DMS53 treated with DMSO at 0.1 percent for 48 hours (cell line): ENCODE results near the gene JAZF1.

ENCODE experiments used
- DNase-seq: peaks from one replicate; lab custom pipeline; 2025; ENCODE audit not compliant: unreplicated experiment; lab: John Stamatoyannopoulos, UW

JAZF1 gene

DNA sequence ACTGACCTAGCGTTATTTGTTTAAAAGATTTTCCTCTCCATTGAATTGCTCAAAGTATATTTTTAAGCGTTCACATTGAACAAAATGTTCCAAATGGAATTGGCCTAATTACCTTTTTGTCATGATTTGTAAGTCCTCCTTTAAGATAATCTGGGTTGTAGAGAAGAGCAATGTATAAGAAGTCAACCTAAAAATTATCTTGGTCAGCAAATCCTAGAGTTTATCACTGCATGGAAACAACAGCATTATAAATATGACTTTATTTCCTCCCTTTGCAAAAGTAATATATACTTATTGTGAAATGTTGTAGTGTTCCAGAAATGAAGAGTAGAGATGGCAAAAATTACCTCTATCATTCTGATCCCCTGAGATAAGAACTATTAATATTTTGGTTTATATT, 381.4 kb downstream of the JAZF1 start:
- no peak for DNase-seq

DNA sequence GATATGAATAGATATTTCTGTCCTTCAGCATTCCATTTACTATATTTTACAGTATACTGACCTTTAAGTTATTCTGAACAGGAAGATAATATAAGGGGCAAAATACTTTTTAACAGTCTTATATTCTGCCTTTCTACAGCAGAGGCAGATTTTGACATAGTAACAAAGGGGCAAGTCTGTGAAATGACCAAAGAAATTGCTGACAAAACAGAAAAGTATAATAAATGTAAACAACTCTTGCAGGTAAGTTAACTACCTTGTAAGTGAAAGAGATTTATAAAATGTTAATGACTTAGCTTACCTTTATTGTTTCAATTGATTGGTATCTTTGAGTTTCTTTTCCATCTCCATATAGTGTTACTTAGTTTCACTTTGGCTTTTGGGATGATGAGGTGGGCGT, 384.6 kb downstream of the JAZF1 start:
- no peak for DNase-seq

DNA sequence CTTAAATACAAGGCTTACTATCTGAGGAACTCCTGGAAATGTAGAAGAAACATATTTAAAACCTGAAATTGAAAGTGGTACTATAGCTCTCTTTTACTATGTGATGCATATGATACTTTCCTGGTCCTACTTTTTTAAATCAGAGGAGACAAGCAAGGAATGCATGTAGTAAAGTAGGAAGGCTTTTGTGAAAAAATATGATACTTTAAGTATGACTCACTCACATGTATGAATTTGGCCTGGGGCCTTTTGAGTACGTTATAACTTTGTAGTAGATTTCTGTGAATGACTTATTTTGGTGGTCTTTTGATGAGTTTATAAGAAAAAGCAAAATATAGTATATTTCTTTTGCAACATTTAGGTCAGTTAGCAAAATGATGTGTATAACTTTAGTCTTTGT, 386.8 kb downstream of the JAZF1 start:
- DNase-seq: no peak

DNA sequence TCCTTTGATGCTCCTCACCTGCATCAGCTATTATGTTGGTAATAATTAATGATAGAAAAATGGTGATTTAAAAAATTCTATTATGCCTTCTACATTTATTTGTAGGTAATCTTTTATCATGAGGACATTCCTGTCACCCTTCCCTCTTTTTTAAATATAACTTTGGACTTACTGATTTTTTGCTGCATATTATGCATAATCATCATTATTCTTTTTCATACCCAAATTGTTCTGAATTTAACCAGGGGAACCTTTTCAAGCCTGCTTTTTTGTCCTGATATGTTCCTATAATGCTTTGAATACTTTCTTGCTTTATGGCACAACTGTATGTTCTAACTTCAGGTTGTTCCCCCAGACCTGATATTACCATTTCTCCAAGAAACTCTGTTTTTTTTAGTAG, 392.2 kb downstream of the JAZF1 start:
- DNase-seq: no peak

DNA sequence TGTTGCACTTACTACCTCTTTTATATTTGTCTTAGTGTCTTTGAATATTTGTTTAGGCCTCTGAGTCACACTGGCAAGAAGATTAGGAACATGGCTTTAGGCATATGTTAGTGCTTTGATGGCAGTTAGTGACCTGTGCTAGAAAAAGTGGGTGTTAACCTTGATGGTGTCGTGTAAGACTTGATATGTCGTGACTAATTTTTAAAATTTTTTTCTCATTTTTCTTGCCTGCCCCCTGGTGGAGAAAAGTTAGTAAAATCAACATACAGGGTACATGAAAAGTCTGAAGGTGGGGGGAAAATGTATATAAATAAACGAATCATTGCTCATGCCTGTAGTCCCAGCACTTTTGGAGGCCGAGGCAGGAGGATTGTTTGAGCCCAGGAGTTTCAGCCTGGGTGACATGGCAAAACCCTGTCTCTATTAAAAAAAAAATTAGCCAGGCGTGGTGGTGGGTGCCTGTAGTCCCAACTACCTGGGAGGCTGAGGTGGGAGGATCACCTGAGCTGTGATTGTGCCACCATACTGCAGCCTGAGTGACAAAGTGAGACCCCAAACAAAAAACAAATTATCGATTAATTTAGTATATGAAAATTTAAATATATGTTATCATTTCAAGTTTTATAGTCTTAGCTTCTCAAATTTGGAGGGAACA, 396.1 kb downstream of the JAZF1 start:
- DNase-seq: peak; percentile 75

DNA sequence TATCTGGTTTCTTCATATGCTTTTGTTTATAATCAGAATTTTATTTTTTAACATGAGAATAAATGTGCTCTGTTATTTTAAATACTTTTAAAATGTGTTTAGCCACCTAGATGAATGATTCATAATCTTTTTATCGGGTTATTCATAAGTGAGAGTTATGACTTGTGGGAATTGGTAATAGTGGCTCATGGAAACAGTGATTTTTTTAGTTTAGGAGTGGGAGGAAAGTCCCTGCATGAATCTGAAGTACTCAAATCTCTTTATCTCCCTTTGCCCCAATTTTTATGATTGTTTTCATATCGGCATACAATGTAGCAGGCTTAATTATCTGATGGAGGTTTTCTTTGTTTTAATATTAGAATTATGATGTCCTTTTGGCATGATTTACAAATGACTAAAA, 397.7 kb downstream of the JAZF1 start:
- no peak for DNase-seq

DNA sequence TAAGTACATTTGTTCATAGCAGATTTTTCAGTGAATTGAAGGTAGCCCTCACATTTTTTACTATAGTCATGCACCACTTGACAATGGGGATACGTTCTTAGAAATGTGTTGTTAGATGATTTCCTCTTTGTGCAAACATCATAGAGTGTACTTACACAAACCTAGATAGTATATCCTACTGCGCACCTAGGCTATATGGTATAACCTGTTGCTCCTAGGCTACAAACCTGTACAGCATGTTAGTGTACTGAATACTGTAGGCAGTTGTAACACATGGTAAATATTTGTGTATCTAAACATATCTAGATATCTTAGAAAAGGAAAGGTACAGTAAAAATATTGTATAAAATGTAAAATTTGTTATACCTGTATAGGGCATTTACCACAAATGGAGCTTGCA, 399.4 kb downstream of the JAZF1 start:
- no peak for DNase-seq
